Mucosa of stomach (tissue), 1 donor: ENCODE measurements around the gene HMGN5.

ENCODE experiments used
- H3K27me3 ChIP-seq: one replicate; pipeline ENCODE4 v1.7.0; 2013; ENCODE audit warnings: mild to moderate bottlenecking, low read length; ENCODE audit not compliant: control insufficient read depth, insufficient read depth
- H3K36me3 ChIP-seq: one replicate; pipeline ENCODE4 v1.7.0; 2013; ENCODE audit warnings: low read length; ENCODE audit not compliant: control insufficient read depth, insufficient read depth
- H3K4me1 ChIP-seq: one replicate; pipeline ENCODE4 v1.7.0; 2013; ENCODE audit warnings: mild to moderate bottlenecking, low read length; ENCODE audit not compliant: control insufficient read depth, insufficient read depth
- H3K4me3 ChIP-seq: one replicate; pipeline ENCODE4 v1.7.0; 2013; ENCODE audit warnings: low read length
- H3K9ac ChIP-seq: one replicate; pipeline ENCODE4 v1.7.0; 2013; ENCODE audit warnings: mild to moderate bottlenecking, low read length, moderate library complexity
- H3K9me3 ChIP-seq: one replicate; pipeline ENCODE4 v1.7.0; 2013; ENCODE audit warnings: mild to moderate bottlenecking, low read length, moderate library complexity; ENCODE audit not compliant: control insufficient read depth
- donor health status: Pancreatic carcinoma.

HMGN5 gene

GRCh38 chrX:81201671-81202455, at the start of gene HMGN5, which contains the start of gene SH3BGRL:
Gene HMGN5, minus strand, starts transcription at chrX:81201913. Its CDS starts 80,364 bp downstream, at chrX:81121549.
Gene SH3BGRL, plus strand, starts transcription at chrX:81202102. Its CDS starts 99 bp downstream, at chrX:81202201.
- H3K4me3 ChIP-seq = peak within 1 kb of the TSS; percentile 77
- no peaks in the 10 kb centered on the region for H3K27me3 ChIP-seq
- H3K4me1 ChIP-seq = no peaks in the 10 kb centered on the region
- H3K9ac ChIP-seq = peak within 1 kb of the TSS; percentile 81
- H3K9me3 ChIP-seq = no peaks in the 10 kb centered on the region
- no peaks in the 10 kb centered on the region for H3K36me3 ChIP-seq

GRCh38 chrX:81241753-81242152, 40.0 kb upstream of the HMGN5 start:
- Histone ChIP-seq H3K9me3 (no peaks in the 10 kb centered on the region), H3K4me1 (no peaks in the 10 kb centered on the region), H3K27me3 (no peaks in the 10 kb centered on the region), H3K36me3 (no peaks in the 10 kb centered on the region), H3K4me3 (no peak overlapping the region), H3K9ac (no peak overlapping the region)

GRCh38 chrX:81240701-81241331, 39.1 kb upstream of the HMGN5 start:
- H3K4me1 ChIP-seq = no peaks in the 10 kb centered on the region
- H3K9ac ChIP-seq = no peak overlapping the region
- no peaks in the 10 kb centered on the region for H3K36me3 ChIP-seq
- H3K9me3 ChIP-seq = no peaks in the 10 kb centered on the region
- no peak overlapping the region for H3K4me3 ChIP-seq
- H3K27me3 ChIP-seq = no peaks in the 10 kb centered on the region

GRCh38 chrX:81238166-81238565, 36.5 kb upstream of the HMGN5 start:
- no peaks in the 10 kb centered on the region for H3K9me3 ChIP-seq
- H3K4me3 ChIP-seq = no peak overlapping the region
- H3K36me3 ChIP-seq = no peaks in the 10 kb centered on the region
- no peaks in the 10 kb centered on the region for H3K27me3 ChIP-seq
- no peak overlapping the region for H3K9ac ChIP-seq
- no peaks in the 10 kb centered on the region for H3K4me1 ChIP-seq

- Histone ChIP-seq H3K36me3 (no peaks in the 10 kb centered on the region), H3K27me3 (no peaks in the 10 kb centered on the region), H3K4me3 (no peak overlapping the region), H3K9me3 (no peaks in the 10 kb centered on the region), H3K9ac (no peak overlapping the region), H3K4me1 (no peaks in the 10 kb centered on the region)
These were observed 35.8 kb upstream of the HMGN5 start for GRCh38 chrX:81237516-81237915.

- Histone ChIP-seq H3K4me3 (no peak overlapping the region), H3K27me3 (no peaks in the 10 kb centered on the region), H3K9me3 (no peaks in the 10 kb centered on the region), H3K4me1 (peaks cover 4% of the 10 kb centered on the region), H3K36me3 (no peaks in the 10 kb centered on the region), H3K9ac (no peak overlapping the region)
These were observed 30.5 kb upstream of the HMGN5 start for GRCh38 chrX:81232218-81232617.

GRCh38 chrX:81231476-81231875, 29.8 kb upstream of the HMGN5 start:
- Histone ChIP-seq H3K4me3 (no peak overlapping the region), H3K27me3 (no peaks in the 10 kb centered on the region), H3K9ac (no peak overlapping the region), H3K9me3 (no peaks in the 10 kb centered on the region), H3K4me1 (peaks cover 4% of the 10 kb centered on the region), H3K36me3 (no peaks in the 10 kb centered on the region)

- Histone ChIP-seq H3K4me1 (peaks cover 4% of the 10 kb centered on the region), H3K4me3 (no peak overlapping the region), H3K9me3 (no peaks in the 10 kb centered on the region), H3K36me3 (no peaks in the 10 kb centered on the region), H3K9ac (no peak overlapping the region), H3K27me3 (no peaks in the 10 kb centered on the region)
These were observed 28.2 kb upstream of the HMGN5 start for GRCh38 chrX:81229901-81230300.

- Histone ChIP-seq H3K27me3 (no peaks in the 10 kb centered on the region), H3K4me1 (peaks cover 4% of the 10 kb centered on the region), H3K9ac (no peak overlapping the region), H3K36me3 (no peaks in the 10 kb centered on the region), H3K9me3 (no peaks in the 10 kb centered on the region), H3K4me3 (no peak overlapping the region)
These were observed 27.5 kb upstream of the HMGN5 start for GRCh38 chrX:81229229-81229628.

GRCh38 chrX:81215685-81216084, 14.0 kb upstream of the HMGN5 start:
- H3K27me3 ChIP-seq = no peaks in the 10 kb centered on the region

GRCh38 chrX:81208916-81209315, 7.2 kb upstream of the HMGN5 start:
- H3K36me3 ChIP-seq = no peaks in the 10 kb centered on the region
- no peaks in the 10 kb centered on the region for H3K4me1 ChIP-seq
- no peak overlapping the region for H3K9ac ChIP-seq
- H3K27me3 ChIP-seq = no peaks in the 10 kb centered on the region
- H3K9me3 ChIP-seq = no peaks in the 10 kb centered on the region
- no peak overlapping the region for H3K4me3 ChIP-seq

More at GRCh38 chrX:81215685-81216084, 14.0 kb upstream of the HMGN5 start:
- no peaks in the 10 kb centered on the region for H3K36me3 ChIP-seq
- H3K9me3 ChIP-seq = no peaks in the 10 kb centered on the region
- no peaks in the 10 kb centered on the region for H3K4me1 ChIP-seq
- H3K9ac ChIP-seq = no peak overlapping the region
- no peak overlapping the region for H3K4me3 ChIP-seq

- H3K36me3 ChIP-seq = no peaks in the 10 kb centered on the region
- no peak overlapping the region for H3K4me3 ChIP-seq
- H3K4me1 ChIP-seq = no peaks in the 10 kb centered on the region
- no peaks in the 10 kb centered on the region for H3K27me3 ChIP-seq
- no peak overlapping the region for H3K9ac ChIP-seq
- H3K9me3 ChIP-seq = no peaks in the 10 kb centered on the region
These were observed 4.8 kb upstream of the HMGN5 start for GRCh38 chrX:81206476-81206875.
